WI38 (cell line): ENCODE results near the gene BFSP2.

Experiments used
- H3K4me3 ChIP-seq: 2 replicates; pipeline ENCODE4 v1.5.1; 2011; ENCODE audit warnings: low read depth, mild to moderate bottlenecking, control low read depth, low read length
- CTCF ChIP-seq: IDR thresholded peaks from 2 replicates; pipeline ENCODE4 v1.5.1; 2012; ENCODE audit warnings: low read depth, mild to moderate bottlenecking, control low read depth, low read length

Gene BFSP2

GRCh38 chr3:133439563-133439962 lies 39.7 kb downstream of the BFSP2 start:
- no peak overlapping the region for H3K4me3 ChIP-seq
- no peak for TF ChIP-seq CTCF

DNA sequence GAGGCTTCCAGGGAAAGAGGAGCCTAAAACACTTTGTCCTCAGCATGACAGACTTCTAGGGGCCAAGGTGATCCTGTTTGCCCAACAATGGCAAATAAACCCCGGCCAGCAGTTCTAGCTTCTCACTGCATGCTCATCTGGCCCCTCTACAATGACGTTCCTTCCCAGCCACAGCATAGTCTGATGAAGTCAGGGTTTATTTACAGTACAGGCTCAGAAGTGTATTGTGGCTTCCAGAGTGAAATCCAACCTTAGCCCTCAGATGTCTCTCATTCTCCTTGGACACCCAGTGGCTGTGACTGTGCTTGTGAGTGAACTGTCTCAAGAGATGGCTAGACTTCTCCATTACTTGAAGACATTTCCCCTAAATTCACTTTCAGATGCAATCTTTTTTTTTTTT lies 40.8 kb downstream of the BFSP2 start:
- TF ChIP-seq CTCF = no peak
- H3K4me3 ChIP-seq = no peak overlapping the region

DNA sequence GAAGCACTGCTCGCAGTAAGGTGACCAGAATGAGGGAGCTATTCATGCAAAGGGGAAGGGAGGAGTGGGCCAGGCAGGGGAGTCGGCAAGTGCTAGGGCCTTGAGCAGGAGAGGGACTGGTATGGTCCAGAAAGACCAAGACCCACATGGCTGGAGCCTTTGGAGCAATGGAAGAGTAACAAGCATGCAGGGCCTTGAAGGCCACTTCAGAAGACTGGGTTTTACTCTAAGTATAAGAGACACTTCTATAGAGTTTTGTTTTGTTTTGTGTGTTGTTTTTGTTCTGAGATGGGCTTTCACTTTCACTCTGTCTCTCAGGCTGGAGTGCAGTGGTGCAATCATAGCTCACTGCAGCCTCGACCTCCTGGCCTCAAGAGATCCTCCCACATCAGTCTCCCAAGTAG lies 42.0 kb downstream of the BFSP2 start:
- no peak for TF ChIP-seq CTCF
- H3K4me3 ChIP-seq = 0 out of 2 replicates have a peak overlapping the region, but pooled peaks have one; percentile 3

DNA sequence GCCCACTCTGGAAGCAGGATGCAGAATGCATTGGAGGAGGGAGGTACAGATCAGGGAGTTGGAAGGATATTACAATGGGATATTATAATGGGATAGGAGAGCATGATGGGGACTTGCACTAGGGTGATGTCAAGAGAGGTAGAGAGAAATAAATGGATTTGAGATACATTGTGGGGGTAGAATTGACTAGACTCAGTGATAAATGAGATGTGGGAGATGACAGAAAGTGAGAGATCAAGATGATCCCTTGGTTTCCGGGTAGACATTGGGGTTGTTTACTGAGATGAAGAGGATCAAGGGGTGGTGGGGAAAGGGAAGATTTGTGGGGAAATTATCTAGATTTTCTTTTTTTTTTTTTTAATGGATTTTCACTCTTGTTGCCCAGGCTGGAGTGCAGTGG lies 42.7 kb downstream of the BFSP2 start:
- no peak for TF ChIP-seq CTCF
- no peak overlapping the region for H3K4me3 ChIP-seq

- H3K4me3 ChIP-seq = no peak overlapping the region
- no peak for TF ChIP-seq CTCF
These were observed 44.0 kb downstream of the BFSP2 start for GRCh38 chr3:133443649-133444422.

GRCh38 chr3:133444423-133444774 lies 44.5 kb downstream of the BFSP2 start:
- H3K4me3 ChIP-seq = no peak overlapping the region
- TF ChIP-seq CTCF = no peak

- no peak for TF ChIP-seq CTCF
- no peak overlapping the region for H3K4me3 ChIP-seq
These were observed 45.3 kb downstream of the BFSP2 start for GRCh38 chr3:133445108-133445507.
